ENCODE results near the gene MAP4K1.
"Not testable (repeated sequence)": the region's sequence is repeated elsewhere in the genome, so short reads cannot be mapped to it uniquely, and the experiment has no call there.

MAP4K1 gene

GRCh38 chr19:38564981-38565690, 52.6 kb downstream of the MAP4K1 start:
- TF ChIP-seq CTCF (IDR thresholded peaks at IDR 0.05; ENCODE audit: insufficient read depth, missing control alignments) = no peak
- FAIRE-seq (no peak), DNase-seq (ENCODE audit: insufficient read length, low spot score) (no peak)

GRCh38 chr19:38563475-38563874, 54.3 kb downstream of the MAP4K1 start:
- TF ChIP-seq CTCF (IDR thresholded peaks at IDR 0.05; ENCODE audit: insufficient read depth, missing control alignments) = no peak
- no peak for DNase-seq (ENCODE audit: insufficient read length, low spot score)
- no peak for FAIRE-seq

- FAIRE-seq (no peak), DNase-seq (ENCODE audit: insufficient read length, low spot score) (no peak)
- TF ChIP-seq CTCF (IDR thresholded peaks at IDR 0.05; ENCODE audit: insufficient read depth, missing control alignments) = no peak
These were observed 55.7 kb downstream of the MAP4K1 start for GRCh38 chr19:38562096-38562495.

GRCh38 chr19:38561658-38562057, 56.1 kb downstream of the MAP4K1 start:
- FAIRE-seq (no peak), DNase-seq (ENCODE audit: insufficient read length, low spot score) (no peak)
- TF ChIP-seq CTCF (IDR thresholded peaks at IDR 0.05; ENCODE audit: insufficient read depth, missing control alignments) = no peak

- no peak for DNase-seq (ENCODE audit: insufficient read length, low spot score)
- no peak for FAIRE-seq
- TF ChIP-seq CTCF (IDR thresholded peaks at IDR 0.05; ENCODE audit: insufficient read depth, missing control alignments) = no peak
These were observed 56.6 kb downstream of the MAP4K1 start for GRCh38 chr19:38561053-38561606.

- TF ChIP-seq CTCF (IDR thresholded peaks at IDR 0.05; ENCODE audit: insufficient read depth, missing control alignments) = no peak
- no peak for FAIRE-seq
- no peak for DNase-seq (ENCODE audit: insufficient read length, low spot score)
These were observed 58.0 kb downstream of the MAP4K1 start for GRCh38 chr19:38559428-38560401.

- not testable (repeated sequence) for FAIRE-seq; DNase-seq (ENCODE audit: insufficient read length, low spot score)
These were observed 58.8 kb downstream of the MAP4K1 start for GRCh38 chr19:38558933-38559332.

All from D721Med (cell line).